SK-N-SH (cell line): ENCODE measurements around the gene PRTFDC1.

Experiments used
- JUND ChIP-seq: IDR thresholded peaks from 2 replicates; pipeline ENCODE4 v1.4.0; 2012
- MXI1 ChIP-seq: IDR thresholded peaks from 2 replicates; pipeline ENCODE4 v1.6.1; 2012; ENCODE audit warnings: mild to moderate bottlenecking, low read depth, low read length, improper control_type of control experiment
- RAD21 ChIP-seq: IDR thresholded peaks from 2 replicates; pipeline ENCODE4 v1.6.1; 2012; ENCODE audit warnings: mild to moderate bottlenecking, low read length
- RCOR1 ChIP-seq: fragments of 150-350 bp; IDR thresholded peaks from 2 replicates; pipeline ENCODE4 v1.6.1; 2017; ENCODE audit warnings: antibody characterized with exemption, low read length
- RFX5 ChIP-seq: IDR thresholded peaks from 2 replicates; pipeline ENCODE4 v1.6.1; 2012; ENCODE audit warnings: mild to moderate bottlenecking, improper control_type of control experiment, low read length
- TF ChIP-seq, protein P1 (sequence below): IDR thresholded peaks from 2 replicates; pipeline ENCODE4 v1.4.0; 2012; ENCODE audit warnings: low read depth, borderline replicate concordance
- TF ChIP-seq, protein P2 (sequence below): IDR thresholded peaks from 2 replicates; pipeline ENCODE4 v1.6.1; 2012; ENCODE audit warnings: mild to moderate bottlenecking, low read depth, low read length, moderate library complexity
- TF ChIP-seq, protein P3 (sequence below): IDR thresholded peaks from 2 replicates; pipeline ENCODE4 v1.4.0; 2012; ENCODE audit warnings: low read depth
- TF ChIP-seq, protein P4 (sequence below): fragments of 200-600 bp; sonication (generic); IDR thresholded peaks from 2 replicates; pipeline ENCODE4 v1.6.1; 2017; ENCODE audit warnings: antibody characterized with exemption, mild to moderate bottlenecking, moderate library complexity

DNA sequence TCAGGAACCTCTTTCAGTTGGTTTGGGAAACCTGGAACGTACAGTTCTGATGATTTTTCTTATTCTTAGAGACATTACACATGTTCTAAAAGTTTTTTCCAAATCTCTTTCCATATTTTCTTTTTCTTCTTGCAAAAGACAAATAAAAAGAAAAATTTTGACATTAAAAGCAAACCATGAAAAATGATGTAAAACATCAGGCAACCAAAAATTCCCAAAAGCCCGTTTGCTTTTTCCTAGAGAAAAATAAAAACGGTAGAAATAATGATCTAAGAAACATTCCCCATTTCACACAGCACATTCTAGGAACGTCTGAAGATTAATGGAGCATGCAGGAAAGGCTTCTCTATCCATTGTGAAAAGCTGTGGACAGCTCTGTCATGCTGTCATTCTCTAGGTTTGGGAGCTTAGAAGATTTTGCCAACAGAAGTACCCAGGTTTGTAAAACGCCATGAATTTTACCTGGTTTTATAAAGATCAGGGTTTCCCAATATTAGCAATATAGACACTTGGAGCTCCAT, 11.2 kb upstream of the PRTFDC1 start:
- no peak for TF ChIP-seq RAD21
- TF ChIP-seq, protein P1, sequence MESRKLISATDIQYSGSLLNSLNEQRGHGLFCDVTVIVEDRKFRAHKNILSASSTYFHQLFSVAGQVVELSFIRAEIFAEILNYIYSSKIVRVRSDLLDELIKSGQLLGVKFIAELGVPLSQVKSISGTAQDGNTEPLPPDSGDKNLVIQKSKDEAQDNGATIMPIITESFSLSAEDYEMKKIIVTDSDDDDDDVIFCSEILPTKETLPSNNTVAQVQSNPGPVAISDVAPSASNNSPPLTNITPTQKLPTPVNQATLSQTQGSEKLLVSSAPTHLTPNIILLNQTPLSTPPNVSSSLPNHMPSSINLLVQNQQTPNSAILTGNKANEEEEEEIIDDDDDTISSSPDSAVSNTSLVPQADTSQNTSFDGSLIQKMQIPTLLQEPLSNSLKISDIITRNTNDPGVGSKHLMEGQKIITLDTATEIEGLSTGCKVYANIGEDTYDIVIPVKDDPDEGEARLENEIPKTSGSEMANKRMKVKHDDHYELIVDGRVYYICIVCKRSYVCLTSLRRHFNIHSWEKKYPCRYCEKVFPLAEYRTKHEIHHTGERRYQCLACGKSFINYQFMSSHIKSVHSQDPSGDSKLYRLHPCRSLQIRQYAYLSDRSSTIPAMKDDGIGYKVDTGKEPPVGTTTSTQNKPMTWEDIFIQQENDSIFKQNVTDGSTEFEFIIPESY = no peak
- TF ChIP-seq, protein P2, sequence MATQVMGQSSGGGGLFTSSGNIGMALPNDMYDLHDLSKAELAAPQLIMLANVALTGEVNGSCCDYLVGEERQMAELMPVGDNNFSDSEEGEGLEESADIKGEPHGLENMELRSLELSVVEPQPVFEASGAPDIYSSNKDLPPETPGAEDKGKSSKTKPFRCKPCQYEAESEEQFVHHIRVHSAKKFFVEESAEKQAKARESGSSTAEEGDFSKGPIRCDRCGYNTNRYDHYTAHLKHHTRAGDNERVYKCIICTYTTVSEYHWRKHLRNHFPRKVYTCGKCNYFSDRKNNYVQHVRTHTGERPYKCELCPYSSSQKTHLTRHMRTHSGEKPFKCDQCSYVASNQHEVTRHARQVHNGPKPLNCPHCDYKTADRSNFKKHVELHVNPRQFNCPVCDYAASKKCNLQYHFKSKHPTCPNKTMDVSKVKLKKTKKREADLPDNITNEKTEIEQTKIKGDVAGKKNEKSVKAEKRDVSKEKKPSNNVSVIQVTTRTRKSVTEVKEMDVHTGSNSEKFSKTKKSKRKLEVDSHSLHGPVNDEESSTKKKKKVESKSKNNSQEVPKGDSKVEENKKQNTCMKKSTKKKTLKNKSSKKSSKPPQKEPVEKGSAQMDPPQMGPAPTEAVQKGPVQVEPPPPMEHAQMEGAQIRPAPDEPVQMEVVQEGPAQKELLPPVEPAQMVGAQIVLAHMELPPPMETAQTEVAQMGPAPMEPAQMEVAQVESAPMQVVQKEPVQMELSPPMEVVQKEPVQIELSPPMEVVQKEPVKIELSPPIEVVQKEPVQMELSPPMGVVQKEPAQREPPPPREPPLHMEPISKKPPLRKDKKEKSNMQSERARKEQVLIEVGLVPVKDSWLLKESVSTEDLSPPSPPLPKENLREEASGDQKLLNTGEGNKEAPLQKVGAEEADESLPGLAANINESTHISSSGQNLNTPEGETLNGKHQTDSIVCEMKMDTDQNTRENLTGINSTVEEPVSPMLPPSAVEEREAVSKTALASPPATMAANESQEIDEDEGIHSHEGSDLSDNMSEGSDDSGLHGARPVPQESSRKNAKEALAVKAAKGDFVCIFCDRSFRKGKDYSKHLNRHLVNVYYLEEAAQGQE = no peak
- TF ChIP-seq RFX5 = no peak
- TF ChIP-seq RCOR1 = no peak
- no peak for TF ChIP-seq JUND
- TF ChIP-seq MXI1 = no peak
- TF ChIP-seq, protein P3, sequence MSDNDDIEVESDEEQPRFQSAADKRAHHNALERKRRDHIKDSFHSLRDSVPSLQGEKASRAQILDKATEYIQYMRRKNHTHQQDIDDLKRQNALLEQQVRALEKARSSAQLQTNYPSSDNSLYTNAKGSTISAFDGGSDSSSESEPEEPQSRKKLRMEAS = no peak
- TF ChIP-seq, protein P4, sequence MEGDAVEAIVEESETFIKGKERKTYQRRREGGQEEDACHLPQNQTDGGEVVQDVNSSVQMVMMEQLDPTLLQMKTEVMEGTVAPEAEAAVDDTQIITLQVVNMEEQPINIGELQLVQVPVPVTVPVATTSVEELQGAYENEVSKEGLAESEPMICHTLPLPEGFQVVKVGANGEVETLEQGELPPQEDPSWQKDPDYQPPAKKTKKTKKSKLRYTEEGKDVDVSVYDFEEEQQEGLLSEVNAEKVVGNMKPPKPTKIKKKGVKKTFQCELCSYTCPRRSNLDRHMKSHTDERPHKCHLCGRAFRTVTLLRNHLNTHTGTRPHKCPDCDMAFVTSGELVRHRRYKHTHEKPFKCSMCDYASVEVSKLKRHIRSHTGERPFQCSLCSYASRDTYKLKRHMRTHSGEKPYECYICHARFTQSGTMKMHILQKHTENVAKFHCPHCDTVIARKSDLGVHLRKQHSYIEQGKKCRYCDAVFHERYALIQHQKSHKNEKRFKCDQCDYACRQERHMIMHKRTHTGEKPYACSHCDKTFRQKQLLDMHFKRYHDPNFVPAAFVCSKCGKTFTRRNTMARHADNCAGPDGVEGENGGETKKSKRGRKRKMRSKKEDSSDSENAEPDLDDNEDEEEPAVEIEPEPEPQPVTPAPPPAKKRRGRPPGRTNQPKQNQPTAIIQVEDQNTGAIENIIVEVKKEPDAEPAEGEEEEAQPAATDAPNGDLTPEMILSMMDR = no peak
